ENCODE results near the gene LSM8. TPM values are rescaled to one million over a fixed set of nuclear protein-coding genes. Genes with fewer than 3 reads are reported as not detected.

LSM8 gene
- total RNA-seq, 6 experiments from 2014 or later, result 10.7 to 24.3 (median 19.9) TPM

DNA sequence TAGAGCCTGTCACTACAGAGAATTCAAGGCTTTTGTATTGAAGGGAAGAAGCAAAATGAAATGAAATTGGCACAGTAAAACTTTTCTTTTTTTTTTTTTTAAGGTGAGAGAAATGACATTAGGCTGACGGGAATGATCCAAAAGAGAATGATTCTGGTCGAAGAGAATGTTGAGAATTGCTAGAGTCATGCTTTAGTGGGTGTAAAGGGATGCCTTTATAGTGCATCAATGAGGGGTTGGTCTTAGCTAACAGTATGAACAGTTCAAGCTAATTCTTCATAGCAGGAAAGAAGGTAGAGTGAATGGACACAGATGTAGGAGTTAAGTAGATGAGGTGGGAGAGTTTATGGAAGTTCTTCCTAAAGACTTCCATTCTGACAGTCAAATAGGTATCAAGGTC is 32.3 kb upstream of the LSM8 start:
- TF ChIP-seq, protein P1, sequence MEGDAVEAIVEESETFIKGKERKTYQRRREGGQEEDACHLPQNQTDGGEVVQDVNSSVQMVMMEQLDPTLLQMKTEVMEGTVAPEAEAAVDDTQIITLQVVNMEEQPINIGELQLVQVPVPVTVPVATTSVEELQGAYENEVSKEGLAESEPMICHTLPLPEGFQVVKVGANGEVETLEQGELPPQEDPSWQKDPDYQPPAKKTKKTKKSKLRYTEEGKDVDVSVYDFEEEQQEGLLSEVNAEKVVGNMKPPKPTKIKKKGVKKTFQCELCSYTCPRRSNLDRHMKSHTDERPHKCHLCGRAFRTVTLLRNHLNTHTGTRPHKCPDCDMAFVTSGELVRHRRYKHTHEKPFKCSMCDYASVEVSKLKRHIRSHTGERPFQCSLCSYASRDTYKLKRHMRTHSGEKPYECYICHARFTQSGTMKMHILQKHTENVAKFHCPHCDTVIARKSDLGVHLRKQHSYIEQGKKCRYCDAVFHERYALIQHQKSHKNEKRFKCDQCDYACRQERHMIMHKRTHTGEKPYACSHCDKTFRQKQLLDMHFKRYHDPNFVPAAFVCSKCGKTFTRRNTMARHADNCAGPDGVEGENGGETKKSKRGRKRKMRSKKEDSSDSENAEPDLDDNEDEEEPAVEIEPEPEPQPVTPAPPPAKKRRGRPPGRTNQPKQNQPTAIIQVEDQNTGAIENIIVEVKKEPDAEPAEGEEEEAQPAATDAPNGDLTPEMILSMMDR (IDR thresholded peaks at IDR 0.05), result no peak
- Mint-ChIP-seq H3K9me3 (no peaks in the 10 kb centered on the region), H3K27ac (no peak overlapping the region; the same call in 1 of the 2 replicates), H3K4me1 (ENCODE audit: low read depth) (peaks cover 4% of the 10 kb centered on the region; the same call in 1 of the 2 replicates), H3K27me3 (ENCODE audit: insufficient read depth) (no peaks in the 10 kb centered on the region), H3K4me3 (no peak overlapping the region), H3K36me3 (ENCODE audit: low read depth) (no peaks in the 10 kb centered on the region)
- peak; percentile 14 for DNase-seq

DNA sequence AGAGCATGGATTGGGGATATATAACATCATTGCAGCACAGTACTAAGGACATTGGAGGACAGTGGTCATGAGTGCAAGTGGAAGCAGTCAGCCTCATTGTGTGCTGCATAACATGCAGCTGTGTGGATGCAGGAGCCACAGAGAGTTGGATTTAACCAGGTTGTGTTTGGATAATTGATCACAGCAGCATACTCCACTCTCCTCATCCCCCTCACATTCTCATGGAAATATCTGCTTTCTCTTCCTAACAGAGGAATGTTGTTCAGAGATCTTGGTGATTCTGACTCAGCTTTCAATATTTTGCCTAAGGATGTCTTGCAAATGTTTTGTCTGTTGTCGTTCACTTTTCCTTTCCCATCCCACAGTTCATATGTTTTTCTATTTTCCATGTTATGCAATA is 31.8 kb upstream of the LSM8 start:
- no peaks in the 10 kb centered on the region for H3K27me3 Mint-ChIP-seq (ENCODE audit: insufficient read depth)
- peaks cover 4% of the 10 kb centered on the region; the same call in 1 of the 2 replicates for H3K4me1 Mint-ChIP-seq (ENCODE audit: low read depth)
- DNase-seq, result peak; percentile 7
- H3K4me3 Mint-ChIP-seq, result no peak overlapping the region
- no peaks in the 10 kb centered on the region for H3K36me3 Mint-ChIP-seq (ENCODE audit: low read depth)
- TF ChIP-seq, protein P1 (IDR thresholded peaks at IDR 0.05), result no peak
- no peak overlapping the region; the same call in 1 of the 2 replicates for H3K27ac Mint-ChIP-seq
- no peaks in the 10 kb centered on the region for H3K9me3 Mint-ChIP-seq

DNA sequence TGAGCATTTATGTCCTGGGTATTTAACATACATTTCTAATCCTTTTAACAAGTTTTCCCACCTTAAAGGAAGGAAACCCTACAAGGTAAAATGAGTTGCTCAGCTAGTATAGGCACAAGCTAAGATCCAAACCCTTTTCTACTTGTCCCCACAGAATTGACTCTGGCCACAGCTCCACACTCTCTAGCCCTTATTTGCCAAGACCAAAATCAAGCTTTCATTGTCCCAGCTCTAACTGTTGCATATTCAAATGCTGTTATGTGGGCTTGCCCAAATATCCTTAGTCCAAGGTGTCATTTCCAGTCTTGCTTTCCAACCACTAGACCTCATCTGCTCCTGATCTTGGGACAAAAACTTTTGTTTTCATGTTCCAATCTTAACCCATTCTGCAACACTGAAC is 31.3 kb upstream of the LSM8 start:
- no peak overlapping the region for H3K27ac Mint-ChIP-seq
- TF ChIP-seq, protein P1 (IDR thresholded peaks at IDR 0.05), result no peak
- H3K36me3 Mint-ChIP-seq (ENCODE audit: low read depth), result no peaks in the 10 kb centered on the region
- H3K4me1 Mint-ChIP-seq (ENCODE audit: low read depth), result peaks cover 4% of the 10 kb centered on the region; the same call in 1 of the 2 replicates
- DNase-seq, result no peak
- no peaks in the 10 kb centered on the region for H3K9me3 Mint-ChIP-seq
- no peaks in the 10 kb centered on the region for H3K27me3 Mint-ChIP-seq (ENCODE audit: insufficient read depth)
- H3K4me3 Mint-ChIP-seq, result no peak overlapping the region

DNA sequence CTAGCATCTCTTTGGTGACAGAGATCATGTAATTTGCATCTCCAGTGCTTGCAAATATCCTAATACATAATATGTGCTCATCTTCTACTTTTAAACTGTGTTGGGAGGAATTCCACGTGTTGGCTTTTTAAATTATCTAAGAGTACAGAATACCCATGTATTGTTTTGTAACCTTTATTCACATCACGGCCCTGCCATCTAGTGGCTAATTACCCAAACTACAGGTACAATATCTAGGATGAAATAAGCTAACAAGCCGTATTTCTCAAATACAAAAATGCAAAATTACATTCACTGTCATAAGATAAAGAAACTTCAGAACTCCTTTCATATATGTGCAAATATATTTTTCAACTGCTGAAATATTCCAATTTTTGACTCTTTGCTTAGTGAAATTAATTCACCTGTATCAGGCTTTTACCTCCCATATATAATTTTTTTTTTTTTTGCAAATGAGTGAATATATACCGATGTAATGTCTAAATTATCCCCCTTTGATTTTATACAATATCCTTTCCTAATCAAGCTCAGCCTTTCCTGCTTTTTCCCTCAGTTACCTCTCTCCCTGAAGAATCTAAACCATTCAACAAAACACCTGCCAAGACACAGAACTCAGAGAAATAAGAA is 30.3 kb upstream of the LSM8 start:
- Mint-ChIP-seq H3K4me3 (no peak overlapping the region), H3K36me3 (ENCODE audit: low read depth) (no peaks in the 10 kb centered on the region), H3K4me1 (ENCODE audit: low read depth) (peaks cover 4% of the 10 kb centered on the region; the same call in 1 of the 2 replicates), H3K27ac (no peak overlapping the region), H3K9me3 (peaks cover 7% of the 10 kb centered on the region), H3K27me3 (ENCODE audit: insufficient read depth) (no peaks in the 10 kb centered on the region)
- DNase-seq, result no peak
- TF ChIP-seq, protein P1 (IDR thresholded peaks at IDR 0.05), result peak; percentile 73

DNA sequence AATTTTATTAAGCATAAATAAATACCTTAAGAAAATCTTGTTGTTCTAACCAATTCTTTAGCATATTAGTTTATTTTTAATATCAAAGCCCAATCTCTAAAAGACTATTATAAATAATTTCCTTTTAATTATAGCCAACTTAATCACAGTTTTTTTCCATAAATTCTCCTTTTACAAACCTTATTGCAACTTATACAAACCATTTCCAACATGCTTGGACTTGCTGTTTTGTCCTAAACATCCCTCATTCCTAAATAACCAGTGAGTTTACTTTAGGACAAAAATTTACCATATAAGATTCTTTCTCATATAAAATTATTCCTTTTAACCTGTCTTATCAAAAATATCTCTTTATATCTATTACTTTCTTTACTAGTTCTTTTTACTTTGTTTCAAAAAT is 25.2 kb upstream of the LSM8 start:
- no peak overlapping the region for H3K4me3 Mint-ChIP-seq
- TF ChIP-seq, protein P1 (IDR thresholded peaks at IDR 0.05), result no peak
- H3K4me1 Mint-ChIP-seq (ENCODE audit: low read depth), result no peaks in the 10 kb centered on the region
- H3K9me3 Mint-ChIP-seq, result peaks cover 11% of the 10 kb centered on the region
- no peaks in the 10 kb centered on the region for H3K27me3 Mint-ChIP-seq (ENCODE audit: insufficient read depth)
- H3K27ac Mint-ChIP-seq, result no peak overlapping the region
- no peak for DNase-seq
- no peaks in the 10 kb centered on the region for H3K36me3 Mint-ChIP-seq (ENCODE audit: low read depth)

All from HFFc6 (cell line).